SJSA1 (cell line): ENCODE measurements around the gene BAZ2B. TPM values are rescaled to one million over a fixed set of nuclear protein-coding genes. Genes with fewer than 3 reads are reported as not detected.
"Not testable (repeated sequence)": the region's sequence is repeated elsewhere in the genome, so short reads cannot be mapped to it uniquely, and the experiment has no call there.

ENCODE experiments used
- DNase-seq, 2 experiments: peaks; one replicate each; pipeline ENCODE4 v3.0.0-alpha.2; 2015 to 2020; ENCODE audit warnings: low spot score in 2 of 2, low read depth in 1 of 2
- H3K27ac ChIP-seq: fragments of 250-450 bp; sonication (Bioruptor Pico); 2 replicates; pipeline ENCODE4 v1.5.1; 2020; ENCODE audit warnings: mild to moderate bottlenecking, moderate library complexity
- H3K27me3 ChIP-seq: fragments of 250-450 bp; sonication (Bioruptor Pico); replicated peaks from 2 replicates; pipeline ENCODE4 v1.5.1; 2020; ENCODE audit warnings: mild to moderate bottlenecking, moderate library complexity
- H3K36me3 ChIP-seq: fragments of 250-450 bp; sonication (Bioruptor Pico); 2 replicates; pipeline ENCODE4 v1.5.1; 2020; ENCODE audit warnings: mild to moderate bottlenecking
- H3K4me1 ChIP-seq: fragments of 250-450 bp; sonication (Bioruptor Pico); replicated peaks from 2 replicates; pipeline ENCODE4 v1.6.1; 2021; ENCODE audit warnings: mild to moderate bottlenecking
- H3K4me3 ChIP-seq: fragments of 250-450 bp; sonication (Bioruptor Pico); 2 replicates; pipeline ENCODE4 v1.5.1; 2020; ENCODE audit warnings: mild to moderate bottlenecking
- H3K9me3 ChIP-seq: fragments of 250-450 bp; sonication (Bioruptor Pico); replicated peaks from 2 replicates; pipeline ENCODE4 v1.5.1; 2020; ENCODE audit warnings: mild to moderate bottlenecking
- total RNA-seq: library from RNA; depleted of rRNA; stranded (reverse); fragments of >200 nt; shearing (Covaris generic); gene quantifications from 2 replicates; pipeline ENCODE4 v1.2.3, GENCODE V29; 2014

Gene BAZ2B
- total RNA-seq, 1 experiment from 2014 or later = 15.0 TPM

- Histone ChIP-seq H3K4me3 (no peak overlapping the region), H3K27ac (no peak overlapping the region), H3K36me3 (no peaks in the 10 kb centered on the region), H3K4me1 (no peaks in the 10 kb centered on the region), H3K27me3 (no peaks in the 10 kb centered on the region), H3K9me3 (no peaks in the 10 kb centered on the region)
- no peak for DNase-seq
These were observed 254.3 kb downstream of the BAZ2B start for GRCh38 chr2:159362094-159362493.

GRCh38 chr2:159361603-159362002 is 254.7 kb downstream of the BAZ2B start:
- H3K4me3 ChIP-seq, H3K9me3 ChIP-seq, H3K27me3 ChIP-seq, H3K27ac ChIP-seq, H3K4me1 ChIP-seq, DNase-seq, H3K36me3 ChIP-seq: not testable (repeated sequence)

- Histone ChIP-seq H3K36me3 (no peaks in the 10 kb centered on the region), H3K4me3 (no peak overlapping the region), H3K27me3 (no peaks in the 10 kb centered on the region), H3K4me1 (no peaks in the 10 kb centered on the region), H3K27ac (no peak overlapping the region), H3K9me3 (no peaks in the 10 kb centered on the region)
- no peak for DNase-seq
These were observed 260.2 kb downstream of the BAZ2B start for GRCh38 chr2:159356053-159356554.

GRCh38 chr2:159351977-159352376 is 264.4 kb downstream of the BAZ2B start:
- Histone ChIP-seq H3K9me3 (no peaks in the 10 kb centered on the region), H3K27ac (no peak overlapping the region), H3K27me3 (no peaks in the 10 kb centered on the region), H3K4me3 (no peak overlapping the region), H3K4me1 (no peaks in the 10 kb centered on the region), H3K36me3 (peaks cover 14% of the 10 kb centered on the region)
- no peak for DNase-seq

GRCh38 chr2:159349674-159350299 is 266.6 kb downstream of the BAZ2B start:
- peaks cover 14% of the 10 kb centered on the region for H3K36me3 ChIP-seq
- H3K4me3 ChIP-seq = no peak overlapping the region
- no peaks in the 10 kb centered on the region for H3K27me3 ChIP-seq
- no peaks in the 10 kb centered on the region for H3K4me1 ChIP-seq
- DNase-seq = peak in 1 of 2 experiments; percentile 2
- no peak overlapping the region for H3K27ac ChIP-seq
- no peaks in the 10 kb centered on the region for H3K9me3 ChIP-seq

- Histone ChIP-seq H3K9me3 (no peaks in the 10 kb centered on the region), H3K27me3 (no peaks in the 10 kb centered on the region), H3K27ac (no peak overlapping the region), H3K4me3 (no peak overlapping the region), H3K4me1 (no peaks in the 10 kb centered on the region), H3K36me3 (no peaks in the 10 kb centered on the region)
- DNase-seq = no peak
These were observed 289.6 kb downstream of the BAZ2B start for GRCh38 chr2:159326569-159327255.

GRCh38 chr2:159322419-159322818 is 293.9 kb downstream of the BAZ2B start:
- DNase-seq = no peak
- no peak overlapping the region for H3K27ac ChIP-seq
- H3K27me3 ChIP-seq = no peaks in the 10 kb centered on the region
- no peak overlapping the region for H3K4me3 ChIP-seq
- no peaks in the 10 kb centered on the region for H3K36me3 ChIP-seq
- H3K4me1 ChIP-seq = no peaks in the 10 kb centered on the region
- H3K9me3 ChIP-seq = no peaks in the 10 kb centered on the region

- DNase-seq = no peak
- no peaks in the 10 kb centered on the region for H3K36me3 ChIP-seq
- H3K4me1 ChIP-seq = no peaks in the 10 kb centered on the region
- H3K27ac ChIP-seq = no peak overlapping the region
- no peaks in the 10 kb centered on the region for H3K27me3 ChIP-seq
- no peaks in the 10 kb centered on the region for H3K9me3 ChIP-seq
- H3K4me3 ChIP-seq = no peak overlapping the region
These were observed 298.8 kb downstream of the BAZ2B start for GRCh38 chr2:159317392-159318088.

GRCh38 chr2:159307942-159308341 is 308.4 kb downstream of the BAZ2B start:
- DNase-seq = no peak
- no peak overlapping the region for H3K4me3 ChIP-seq

GRCh38 chr2:159300586-159300985 is 315.8 kb downstream of the BAZ2B start:
- Histone ChIP-seq H3K4me3 (no peak overlapping the region), H3K9me3 (no peaks in the 10 kb centered on the region), H3K27me3 (no peaks in the 10 kb centered on the region), H3K36me3 (no peaks in the 10 kb centered on the region), H3K27ac (no peak overlapping the region), H3K4me1 (no peaks in the 10 kb centered on the region)
- DNase-seq = no peak

More at GRCh38 chr2:159307942-159308341, 308.4 kb downstream of the BAZ2B start:
- Histone ChIP-seq H3K27ac (no peak overlapping the region), H3K4me1 (no peaks in the 10 kb centered on the region), H3K36me3 (no peaks in the 10 kb centered on the region), H3K9me3 (no peaks in the 10 kb centered on the region), H3K27me3 (no peaks in the 10 kb centered on the region)

- H3K4me3 ChIP-seq = no peak overlapping the region
- no peaks in the 10 kb centered on the region for H3K27me3 ChIP-seq
- H3K9me3 ChIP-seq = no peaks in the 10 kb centered on the region
- H3K36me3 ChIP-seq = no peaks in the 10 kb centered on the region
- no peaks in the 10 kb centered on the region for H3K4me1 ChIP-seq
- H3K27ac ChIP-seq = no peak overlapping the region
- no peak for DNase-seq
These were observed 317.4 kb downstream of the BAZ2B start for GRCh38 chr2:159298967-159299366.

- Histone ChIP-seq H3K4me3 (no peak overlapping the region), H3K9me3 (no peaks in the 10 kb centered on the region), H3K27ac (no peak overlapping the region), H3K27me3 (no peaks in the 10 kb centered on the region), H3K36me3 (no peaks in the 10 kb centered on the region), H3K4me1 (no peaks in the 10 kb centered on the region)
- DNase-seq = no peak
These were observed 319.2 kb downstream of the BAZ2B start for GRCh38 chr2:159297042-159297707.

- DNase-seq = no peak
- H3K4me3 ChIP-seq = no peak overlapping the region
- no peaks in the 10 kb centered on the region for H3K27me3 ChIP-seq
- no peaks in the 10 kb centered on the region for H3K9me3 ChIP-seq
- H3K36me3 ChIP-seq = no peaks in the 10 kb centered on the region
- peaks cover 12% of the 10 kb centered on the region for H3K4me1 ChIP-seq
- H3K27ac ChIP-seq = no peak overlapping the region
These were observed 324.2 kb downstream of the BAZ2B start for GRCh38 chr2:159292157-159292556.
